Astrocyte of the hippocampus (primary cell): ENCODE data around the gene GNPNAT1.
A peak's percentile ranks its signal among the peaks of the same experiment; 100 is the strongest.
"Not testable (repeated sequence)": the region's sequence is repeated elsewhere in the genome, so short reads cannot be mapped to it uniquely, and the experiment has no call there.

Experiments
- DNase-seq: peaks from one replicate; pipeline ENCODE4 v3.0.0; 2011; ENCODE audit warnings: low read depth, low spot score

The GNPNAT1 gene

GRCh38 chr14:52790011-52790755 lies 1.2 kb downstream of the GNPNAT1 start:
- peak; percentile 32 for DNase-seq

- DNase-seq: no peak
These were observed 2.3 kb downstream of the GNPNAT1 start for GRCh38 chr14:52789118-52789517.

- DNase-seq: no peak
These were observed 4.5 kb downstream of the GNPNAT1 start for GRCh38 chr14:52786887-52787286.

- no peak for DNase-seq
These were observed 8.2 kb downstream of the GNPNAT1 start for GRCh38 chr14:52783206-52783605.

GRCh38 chr14:52781629-52782028 lies 9.8 kb downstream of the GNPNAT1 start:
- no peak for DNase-seq

- DNase-seq: no peak
These were observed 10.5 kb downstream of the GNPNAT1 start for GRCh38 chr14:52780893-52781292.

GRCh38 chr14:52778702-52779101 lies 12.7 kb downstream of the GNPNAT1 start:
- no peak for DNase-seq

- no peak for DNase-seq
These were observed 14.6 kb downstream of the GNPNAT1 start for GRCh38 chr14:52776816-52777215.

- DNase-seq: no peak
These were observed 21.5 kb downstream of the GNPNAT1 start for GRCh38 chr14:52769887-52770286.

- peak; percentile 36 for DNase-seq
These were observed 24.2 kb downstream of the GNPNAT1 start for GRCh38 chr14:52767058-52767833.

- DNase-seq: not testable (repeated sequence)
These were observed 28.5 kb downstream of the GNPNAT1 start for GRCh38 chr14:52762923-52763322.

GRCh38 chr14:52759145-52759544 lies 32.3 kb downstream of the GNPNAT1 start:
- no peak for DNase-seq

GRCh38 chr14:52755607-52756316 lies 35.6 kb downstream of the GNPNAT1 start:
- DNase-seq: no peak

GRCh38 chr14:52748647-52749292 lies 42.6 kb downstream of the GNPNAT1 start:
- no peak for DNase-seq

- DNase-seq: no peak
These were observed 49.5 kb downstream of the GNPNAT1 start for GRCh38 chr14:52741865-52742264.

GRCh38 chr14:52740751-52741150 lies 50.7 kb downstream of the GNPNAT1 start:
- DNase-seq: no peak

- DNase-seq: no peak
These were observed 53.0 kb downstream of the GNPNAT1 start for GRCh38 chr14:52738409-52738808.

GRCh38 chr14:52735921-52736489 lies 55.4 kb downstream of the GNPNAT1 start:
- peak; percentile 52 for DNase-seq

- DNase-seq: no peak
These were observed 57.6 kb downstream of the GNPNAT1 start for GRCh38 chr14:52733824-52734223.

GRCh38 chr14:52730709-52731111 lies 60.7 kb downstream of the GNPNAT1 start:
- no peak for DNase-seq

GRCh38 chr14:52729925-52730708 lies 61.3 kb downstream of the GNPNAT1 start, which contains the start of gene STYX:
TSS of gene STYX (plus strand) at chr14:52730166. CDS start at chr14:52730475, 309 bp downstream.
- DNase-seq: peak; percentile 100
